Muscle layer of duodenum (tissue), 2 donors: ENCODE measurements around the gene DCLRE1A.
"Not testable (repeated sequence)": the region's sequence is repeated elsewhere in the genome, so short reads cannot be mapped to it uniquely, and the experiment has no call there.

Experiments used
- H3K27ac ChIP-seq: one replicate; pipeline ENCODE4 v1.7.0; 2013; ENCODE audit warnings: mild to moderate bottlenecking, low read length
- H3K27me3 ChIP-seq: one replicate; pipeline ENCODE4 v1.7.0; 2013; ENCODE audit warnings: low read depth, mild to moderate bottlenecking, control low read depth, low read length
- H3K36me3 ChIP-seq, 2 donors: one replicate each; pipeline ENCODE4 v1.7.0; 2013; ENCODE audit warnings: low read length in 2 of 2, control low read depth in 1 of 2, mild to moderate bottlenecking in 1 of 2; ENCODE audit not compliant: insufficient read depth in 2 of 2, control insufficient read depth in 1 of 2
- H3K4me1 ChIP-seq, 2 donors: one replicate each; pipeline ENCODE4 v1.7.0; 2013; ENCODE audit warnings: low read length in 2 of 2, mild to moderate bottlenecking in 2 of 2, control low read depth in 1 of 2, moderate library complexity in 1 of 2; ENCODE audit not compliant: insufficient read depth in 2 of 2, control insufficient read depth in 1 of 2
- H3K4me3 ChIP-seq, 2 donors: one replicate each; pipeline ENCODE4 v1.7.0; 2013; ENCODE audit warnings: low read length in 2 of 2, low read depth in 1 of 2, mild to moderate bottlenecking in 1 of 2
- H3K9me3 ChIP-seq, 2 donors: one replicate each; pipeline ENCODE4 v1.7.0; 2013; ENCODE audit warnings: low read length in 2 of 2, control low read depth in 1 of 2, mild to moderate bottlenecking in 1 of 2; ENCODE audit not compliant: control insufficient read depth in 1 of 2
- donor health status: healthy.

Gene DCLRE1A

DNA sequence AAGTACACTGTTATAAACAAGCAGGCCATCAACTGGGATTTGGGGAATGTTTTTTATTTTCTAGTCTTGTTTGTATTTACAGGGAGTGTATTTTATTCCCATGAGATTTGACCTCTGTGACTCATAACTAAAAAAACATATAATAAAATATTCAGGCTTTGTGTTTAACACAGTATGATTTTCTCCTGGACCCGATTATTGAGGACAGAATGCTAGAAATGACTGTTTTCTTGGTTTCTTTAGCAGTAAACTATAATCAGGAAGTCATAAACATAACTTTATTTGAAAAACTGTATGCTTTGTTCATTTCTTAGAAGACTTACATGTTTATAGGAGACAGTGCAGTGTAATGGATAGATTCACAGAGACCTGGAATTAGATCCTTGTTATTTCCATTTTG, 2.7 kb upstream of the DCLRE1A start:
- H3K4me3 ChIP-seq, result peak overlapping the region; percentile 90 to 92
- H3K4me1 ChIP-seq, result peaks cover 17 to 47% of the 10 kb centered on the region in 2 donors
- peaks cover 20 to 22% of the 10 kb centered on the region in 2 donors for H3K36me3 ChIP-seq
- H3K27me3 ChIP-seq, result no peaks in the 10 kb centered on the region
- H3K9me3 ChIP-seq, result no peaks in the 10 kb centered on the region
- H3K27ac ChIP-seq, result no peak overlapping the region

DNA sequence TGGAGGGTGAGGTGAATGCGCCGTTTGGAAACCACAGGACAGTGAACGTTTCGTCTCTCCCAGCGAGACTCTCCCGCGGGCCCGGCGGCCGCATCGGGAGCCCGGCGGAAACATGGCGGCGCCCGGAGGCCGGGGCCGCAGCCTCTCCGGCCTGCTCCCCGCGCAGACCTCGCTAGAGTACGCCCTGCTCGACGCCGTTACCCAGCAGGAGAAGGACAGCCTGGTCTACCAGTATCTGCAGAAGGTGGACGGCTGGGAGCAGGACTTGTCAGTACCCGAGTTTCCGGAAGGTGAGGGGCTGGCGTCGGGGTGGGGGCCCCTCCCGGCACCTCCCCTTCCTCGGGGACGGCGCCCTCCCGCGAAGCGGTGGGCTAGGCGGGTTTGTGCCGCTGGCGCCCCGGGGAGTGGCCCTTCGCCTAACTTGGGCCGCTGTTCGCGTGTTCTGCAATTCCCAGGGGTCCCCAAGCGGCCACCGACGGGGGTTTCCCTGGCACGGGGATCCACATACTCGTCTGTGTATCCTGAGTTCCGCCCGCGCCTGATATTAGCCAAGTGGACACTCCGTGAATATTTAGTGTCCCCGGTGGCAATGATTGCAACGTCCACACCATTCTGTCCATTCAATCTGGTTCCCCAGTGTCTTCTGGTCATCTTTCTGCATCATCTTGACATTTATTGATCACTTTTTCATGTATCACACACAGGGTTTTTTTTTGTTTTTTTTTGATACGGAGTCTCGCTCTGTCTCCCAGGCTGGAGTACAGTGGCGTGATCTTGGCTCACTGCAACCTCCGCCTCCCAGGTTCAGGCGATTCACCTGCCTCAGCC, 1.1 kb upstream of the DCLRE1A start:
- peaks cover 17 to 52% of the 10 kb centered on the region in 2 donors for H3K4me1 ChIP-seq

DNA sequence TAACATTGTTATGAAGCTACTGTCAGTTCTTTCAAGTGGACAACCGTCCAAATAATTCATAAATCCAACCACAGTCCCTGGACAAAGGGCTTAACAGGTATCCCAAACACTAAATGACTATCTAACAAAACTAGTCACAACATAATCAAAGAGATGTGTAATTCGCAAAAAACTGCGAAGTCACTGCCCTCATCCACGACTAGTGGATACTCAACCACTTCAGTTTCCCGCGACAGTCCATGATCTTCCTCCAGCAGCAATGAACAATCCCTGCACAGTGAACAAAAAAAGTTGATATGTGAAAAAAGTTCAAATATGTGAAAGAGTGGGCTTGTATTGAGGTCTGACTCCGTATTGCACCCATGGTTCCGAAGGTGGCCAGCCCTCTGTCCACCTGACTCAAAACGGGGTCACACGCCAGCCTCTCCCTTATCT, 287 bp downstream of the DCLRE1A start:
- Histone ChIP-seq H3K9me3 (no peaks in the 10 kb centered on the region), H3K36me3 (peaks cover 2 to 10% of the 10 kb centered on the region in 2 donors), H3K4me1 (peaks cover 17 to 48% of the 10 kb centered on the region in 2 donors), H3K27ac (peak overlapping the region; percentile 97), H3K27me3 (no peaks in the 10 kb centered on the region), H3K4me3 (peak overlapping the region; percentile 90 to 92)

More for the DNA sequence above, 1.1 kb upstream of the DCLRE1A start:
- Histone ChIP-seq H3K27ac (peak overlapping the region; percentile 97), H3K36me3 (peaks cover 8 to 10% of the 10 kb centered on the region in 2 donors), H3K27me3 (no peaks in the 10 kb centered on the region), H3K9me3 (no peaks in the 10 kb centered on the region), H3K4me3 (peak overlapping the region; percentile 90 to 92)

DNA sequence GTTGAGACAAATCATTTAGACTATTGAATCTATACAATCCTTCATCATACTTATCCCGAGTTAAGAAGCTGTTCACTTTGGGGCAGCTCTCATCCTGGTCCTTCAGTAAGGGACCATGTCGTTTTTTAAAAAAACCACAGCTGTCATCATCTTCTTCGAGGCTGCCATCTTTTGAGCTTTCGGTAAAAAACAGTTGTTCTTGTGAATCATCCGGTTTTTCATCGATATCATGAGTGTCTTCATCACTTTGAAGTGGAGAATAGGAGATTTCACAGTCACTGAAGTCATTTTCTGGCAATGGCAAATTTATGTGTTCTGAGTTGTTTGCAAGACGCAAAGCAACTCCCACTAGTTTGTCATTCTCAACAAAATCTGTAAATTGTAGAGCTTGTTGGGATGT, 3.9 kb downstream of the DCLRE1A start:
- no peak overlapping the region for H3K27ac ChIP-seq
- H3K9me3 ChIP-seq, result no peaks in the 10 kb centered on the region
- H3K27me3 ChIP-seq, result no peaks in the 10 kb centered on the region
- H3K4me1 ChIP-seq, result peaks cover 0 to 23% of the 10 kb centered on the region in 2 donors
- peaks cover 0 to 10% of the 10 kb centered on the region in 2 donors for H3K36me3 ChIP-seq
- H3K4me3 ChIP-seq, result no peak overlapping the region

DNA sequence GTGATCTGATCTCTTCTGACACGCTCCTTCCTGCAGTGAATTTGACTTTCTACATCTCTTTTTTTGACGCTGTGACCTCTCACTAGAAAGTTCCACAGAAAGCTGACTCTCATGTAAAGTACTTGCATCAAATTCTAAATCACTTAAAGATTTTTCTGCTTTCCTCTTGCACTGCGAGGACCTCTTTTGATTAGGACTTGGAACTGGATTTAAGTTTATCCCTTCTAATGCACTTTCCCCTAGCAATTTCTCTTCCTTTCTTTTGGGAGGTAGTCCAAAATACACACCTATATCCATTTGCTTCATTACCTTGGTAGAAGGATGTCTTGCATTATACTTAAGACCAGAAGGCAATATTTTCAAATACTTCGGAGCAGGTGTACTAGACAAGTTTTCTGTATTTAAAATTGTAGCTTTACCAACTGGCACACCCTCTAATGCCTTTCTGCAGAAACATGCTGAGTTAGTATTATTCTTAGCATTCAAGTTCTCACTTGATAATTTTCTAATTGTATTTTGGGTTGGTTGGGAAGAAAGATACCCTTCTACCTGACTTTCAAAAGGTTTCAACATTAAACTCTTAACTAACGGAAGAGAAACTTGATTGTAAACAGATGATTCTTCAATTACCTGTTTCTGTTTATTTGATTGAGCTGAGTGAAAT, 4.6 kb downstream of the DCLRE1A start:
- Histone ChIP-seq H3K27ac (no peak overlapping the region), H3K9me3 (no peaks in the 10 kb centered on the region), H3K27me3 (no peaks in the 10 kb centered on the region), H3K4me3 (no peak overlapping the region), H3K4me1 (peaks cover 0 to 23% of the 10 kb centered on the region in 2 donors), H3K36me3 (peaks cover 3 to 10% of the 10 kb centered on the region in 2 donors)

DNA sequence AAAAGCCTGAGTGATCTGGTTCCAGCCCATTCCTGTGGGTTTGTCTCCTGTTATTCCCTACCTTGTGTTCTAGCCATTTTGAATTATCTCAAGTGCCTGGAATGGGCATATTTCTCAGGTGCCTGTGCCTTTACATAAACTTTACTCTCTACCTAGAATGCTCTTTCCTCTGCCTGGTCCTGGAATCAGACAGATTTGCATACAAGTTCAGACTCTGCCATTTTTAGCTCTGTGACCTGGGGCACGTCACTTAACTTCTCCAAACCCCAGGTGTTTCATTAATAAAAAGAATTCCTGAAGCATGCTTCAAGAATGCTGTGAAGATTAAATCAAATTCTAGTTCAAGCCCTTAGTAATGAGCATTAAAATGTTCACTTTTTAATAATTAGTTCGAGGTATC, 7.8 kb downstream of the DCLRE1A start:
- Histone ChIP-seq H3K4me1 (peaks cover 0 to 1% of the 10 kb centered on the region in 2 donors), H3K9me3 (no peaks in the 10 kb centered on the region), H3K27me3 (no peaks in the 10 kb centered on the region), H3K4me3 (no peak overlapping the region), H3K36me3 (peaks cover 8 to 10% of the 10 kb centered on the region in 2 donors), H3K27ac (no peak overlapping the region)

DNA sequence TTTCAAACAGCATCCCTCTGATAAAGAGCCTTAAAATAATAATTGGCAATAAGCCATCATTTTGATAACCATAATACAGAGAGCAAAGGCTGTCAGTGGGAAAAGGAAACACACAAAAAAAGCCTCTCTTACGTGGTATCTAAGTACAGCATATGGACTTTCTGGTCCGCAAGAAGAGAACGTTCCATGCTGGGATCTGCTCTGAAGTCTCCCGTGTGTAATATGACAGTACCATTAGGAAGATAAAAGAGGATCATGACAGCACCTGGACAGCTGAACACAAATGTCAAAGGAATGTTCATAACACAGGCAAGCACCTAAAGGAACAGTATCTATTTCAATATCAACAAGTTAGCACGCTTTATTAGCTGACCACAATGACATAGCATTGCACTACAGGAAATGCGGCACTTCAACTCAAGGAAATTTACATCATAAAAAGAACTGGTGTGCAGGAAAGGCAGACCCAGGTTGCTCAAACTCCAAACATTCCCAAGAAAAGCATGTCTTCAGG, 9.9 kb downstream of the DCLRE1A start:
- H3K9me3 ChIP-seq, result no peaks in the 10 kb centered on the region
- H3K27me3 ChIP-seq, result no peaks in the 10 kb centered on the region
- H3K4me1 ChIP-seq, result no peaks in the 10 kb centered on the region
- H3K36me3 ChIP-seq, result peaks cover 3 to 8% of the 10 kb centered on the region in 2 donors
- H3K4me3 ChIP-seq, result no peak overlapping the region
- no peak overlapping the region for H3K27ac ChIP-seq

DNA sequence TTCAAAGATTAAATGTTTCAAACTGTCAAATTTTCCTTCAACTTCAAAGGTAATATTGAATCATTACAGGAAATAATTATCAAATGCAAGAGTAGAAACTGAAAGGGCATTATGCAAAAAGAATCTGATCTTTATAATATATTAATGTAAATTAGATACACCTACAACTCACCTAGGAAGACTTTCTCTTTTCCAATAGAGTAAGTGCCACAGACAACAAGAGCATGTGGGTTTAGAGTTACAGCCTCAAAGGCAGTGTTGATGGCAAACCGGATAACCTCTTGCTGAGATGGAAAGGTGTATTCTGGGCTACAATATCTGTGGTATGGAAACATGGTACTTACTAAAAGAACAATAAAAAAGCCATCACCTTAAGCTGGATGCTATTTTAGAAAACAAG, 11.7 kb downstream of the DCLRE1A start:
- Histone ChIP-seq H3K27ac (no peak overlapping the region), H3K4me3 (no peak overlapping the region), H3K27me3 (no peaks in the 10 kb centered on the region), H3K36me3 (peaks cover 3 to 8% of the 10 kb centered on the region in 2 donors), H3K4me1 (no peaks in the 10 kb centered on the region), H3K9me3 (no peaks in the 10 kb centered on the region)

DNA sequence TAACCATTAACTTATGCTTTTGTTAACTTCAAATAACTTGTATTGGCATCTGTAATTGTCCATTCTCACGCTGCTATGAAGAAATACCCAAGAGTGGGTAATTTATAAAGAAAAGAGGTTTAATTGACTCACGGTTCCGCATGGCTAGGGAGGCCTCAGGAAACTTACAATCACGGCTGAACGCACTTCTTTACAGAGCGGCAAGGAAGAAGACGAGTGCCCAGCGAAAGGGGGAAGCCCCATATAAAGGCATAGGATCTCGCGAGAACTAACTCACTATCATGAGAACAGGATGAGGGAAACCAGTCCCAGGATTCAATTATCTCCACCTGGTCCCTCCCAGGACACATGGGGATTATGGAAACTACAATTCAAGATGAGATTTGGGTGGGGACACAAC, 25.3 kb downstream of the DCLRE1A start:
- H3K9me3 ChIP-seq, H3K36me3 ChIP-seq, H3K4me3 ChIP-seq, H3K4me1 ChIP-seq, H3K27me3 ChIP-seq, H3K27ac ChIP-seq: not testable (repeated sequence)

DNA sequence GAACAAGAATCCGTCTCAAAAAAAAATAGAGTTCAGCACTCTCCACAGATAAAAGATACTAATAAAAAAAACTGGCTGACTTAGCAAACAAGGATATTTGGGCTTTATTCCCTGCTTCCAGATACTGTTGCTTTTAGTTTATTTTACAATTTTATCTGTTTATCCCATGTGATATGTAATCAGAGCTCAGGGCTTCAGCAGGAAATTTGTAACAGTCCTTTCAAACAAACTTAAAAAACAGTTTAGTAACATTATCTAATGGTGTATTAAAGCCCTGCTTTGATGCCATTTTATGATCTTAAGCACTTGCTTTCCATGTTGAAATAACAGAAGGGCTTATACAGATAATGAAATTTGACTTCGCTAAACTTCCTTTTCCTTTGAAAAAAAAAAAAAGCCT, 28.1 kb downstream of the DCLRE1A start:
- Histone ChIP-seq H3K36me3 (no peaks in the 10 kb centered on the region), H3K4me1 (no peaks in the 10 kb centered on the region), H3K27ac (no peak overlapping the region), H3K4me3 (no peak overlapping the region), H3K9me3 (no peaks in the 10 kb centered on the region), H3K27me3 (no peaks in the 10 kb centered on the region)

DNA sequence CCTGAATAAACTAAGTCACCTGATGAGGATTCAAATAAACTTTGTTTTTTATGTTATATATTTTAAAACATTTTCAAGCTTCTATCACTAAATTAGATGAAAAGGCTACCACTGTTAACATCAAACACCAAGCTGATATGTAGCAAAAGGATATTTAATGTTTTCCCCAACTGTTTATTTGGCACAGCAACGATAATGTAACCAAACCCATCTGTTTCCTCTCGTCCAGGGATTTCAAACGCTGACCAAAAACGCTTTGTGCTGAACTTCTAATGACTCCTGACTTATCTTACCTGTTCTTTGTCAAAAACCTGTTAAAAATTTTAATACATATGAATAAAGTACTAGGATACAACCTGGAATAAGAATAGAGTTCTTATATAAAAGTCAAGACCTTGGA, 30.5 kb downstream of the DCLRE1A start:
- Histone ChIP-seq H3K27me3 (no peaks in the 10 kb centered on the region), H3K27ac (no peak overlapping the region), H3K4me1 (no peaks in the 10 kb centered on the region), H3K4me3 (no peak overlapping the region), H3K36me3 (no peaks in the 10 kb centered on the region), H3K9me3 (no peaks in the 10 kb centered on the region)
